GM23248 (cell line): ENCODE results near the gene YY2.

Experiments
- EZH2 ChIP-seq: fragments of 200-600 bp; sonication (generic); IDR thresholded peaks from 2 replicates; pipeline ENCODE4 v1.6.1; 2018; ENCODE audit warnings: antibody characterized with exemption, mild to moderate bottlenecking; ENCODE audit not compliant: insufficient read depth, poor library complexity, severe bottlenecking
- EZH2phosphoT487 ChIP-seq: fragments of 200-600 bp; sonication (generic); IDR thresholded peaks from 2 replicates; pipeline ENCODE4 v1.6.1; 2018; ENCODE audit warnings: antibody characterized with exemption, moderate library complexity, mild to moderate bottlenecking, low read depth; ENCODE audit not compliant: insufficient read depth

GRCh38 chrX:21812628-21813027 lies 43.2 kb upstream of the YY2 start:
- TF ChIP-seq EZH2 (no peak), EZH2phosphoT487 (no peak)
